ENCODE results near the gene KDF1.
"Not testable (repeated sequence)": the region's sequence is repeated elsewhere in the genome, so short reads cannot be mapped to it uniquely, and the experiment has no call there.

The KDF1 gene

DNA sequence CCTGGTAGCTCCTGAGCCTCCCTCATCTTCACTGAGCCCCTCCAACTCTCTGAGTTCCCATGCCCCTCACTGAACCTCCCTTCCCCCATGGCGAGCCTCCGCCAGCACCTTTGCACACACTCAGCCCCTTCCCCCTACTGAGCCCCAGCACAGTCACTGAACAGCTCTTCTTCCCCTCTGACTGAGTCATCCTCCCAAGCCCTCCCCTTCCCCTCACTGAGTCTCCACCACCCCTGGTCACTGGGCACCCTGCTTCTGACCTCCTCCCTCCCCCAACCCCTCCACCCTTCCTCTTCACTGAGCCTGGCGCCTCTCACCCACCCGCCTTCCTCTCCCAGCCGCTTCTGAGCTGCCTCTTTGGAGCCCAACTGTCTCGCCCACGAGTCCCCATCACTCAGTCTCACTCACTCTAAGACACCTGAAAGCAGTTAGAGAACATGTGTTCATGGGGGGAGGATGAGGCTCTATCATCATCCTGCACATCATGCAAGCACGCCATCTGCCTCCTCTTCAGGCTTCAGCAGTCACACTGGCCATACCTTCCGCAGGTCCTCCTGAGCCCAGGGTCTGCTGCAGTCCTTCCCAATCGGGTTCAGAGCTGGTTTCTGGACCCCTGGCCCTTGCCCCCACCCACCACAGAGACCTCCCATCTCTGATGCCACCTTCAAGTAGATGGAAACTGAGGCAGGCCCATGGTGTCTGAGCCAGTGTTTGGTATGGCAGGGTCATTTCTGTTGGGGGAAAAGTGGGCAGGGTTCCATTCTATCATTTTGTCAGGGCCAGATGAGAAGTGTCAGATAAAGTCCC is 31.2 kb upstream of the KDF1 start:
- Histone ChIP-seq H3K9me3 (ENCODE audit: insufficient read depth, low read length) (no peaks in the 10 kb centered on the region), H3K9ac (ENCODE audit: insufficient read length, low read depth) (peak overlapping the region; percentile 15), H3K27me3 (ENCODE audit: insufficient read depth, insufficient read length) (no peaks in the 10 kb centered on the region), H3K4me3 (ENCODE audit: insufficient read length, low read depth) (no peak overlapping the region), H3K36me3 (ENCODE audit: insufficient read depth, insufficient read length, low read length) (peaks cover 17% of the 10 kb centered on the region), H3K4me1 (ENCODE audit: insufficient read depth, insufficient read length) (peaks cover 23% of the 10 kb centered on the region)
- DNase-seq (ENCODE audit: low read depth, low spot score) = no peak
- TF ChIP-seq ZNF274 (IDR thresholded peaks at IDR 0.05; ENCODE audit: low read depth, low read length) = no peak
- no peak for TF ChIP-seq YY1 (IDR thresholded peaks at IDR 0.05; ENCODE audit: insufficient read depth, insufficient read length)
- no peak for TF ChIP-seq SUZ12 (IDR thresholded peaks at IDR 0.05; ENCODE audit: extremely low read depth, insufficient read depth, insufficient read length)

GRCh38 chr1:26989403-26990109 is 29.3 kb upstream of the KDF1 start:
- H3K27me3 ChIP-seq (ENCODE audit: insufficient read depth, insufficient read length); H3K4me3 ChIP-seq (ENCODE audit: insufficient read length, low read depth); DNase-seq (ENCODE audit: low read depth, low spot score): not testable (repeated sequence)

GRCh38 chr1:26986658-26987057 is 26.4 kb upstream of the KDF1 start:
- no peaks in the 10 kb centered on the region for H3K27me3 ChIP-seq (ENCODE audit: insufficient read depth, insufficient read length)
- H3K4me1 ChIP-seq (ENCODE audit: insufficient read depth, insufficient read length) = peaks cover 7% of the 10 kb centered on the region
- H3K9ac ChIP-seq (ENCODE audit: insufficient read length, low read depth) = no peak overlapping the region
- H3K36me3 ChIP-seq (ENCODE audit: insufficient read depth, insufficient read length, low read length) = no peaks in the 10 kb centered on the region
- no peak for TF ChIP-seq ZNF274 (IDR thresholded peaks at IDR 0.05; ENCODE audit: low read depth, low read length)
- TF ChIP-seq SUZ12 (IDR thresholded peaks at IDR 0.05; ENCODE audit: extremely low read depth, insufficient read depth, insufficient read length) = no peak
- no peak for TF ChIP-seq YY1 (IDR thresholded peaks at IDR 0.05; ENCODE audit: insufficient read depth, insufficient read length)
- no peak for DNase-seq (ENCODE audit: low read depth, low spot score)
- no peaks in the 10 kb centered on the region for H3K9me3 ChIP-seq (ENCODE audit: insufficient read depth, low read length)
- no peak overlapping the region for H3K4me3 ChIP-seq (ENCODE audit: insufficient read length, low read depth)

More at GRCh38 chr1:26989403-26990109, 29.3 kb upstream of the KDF1 start:
- H3K36me3 ChIP-seq (ENCODE audit: insufficient read depth, insufficient read length, low read length); H3K9me3 ChIP-seq (ENCODE audit: insufficient read depth, low read length); H3K4me1 ChIP-seq (ENCODE audit: insufficient read depth, insufficient read length); H3K9ac ChIP-seq (ENCODE audit: insufficient read length, low read depth): not testable (repeated sequence)

GRCh38 chr1:26984291-26984690 is 24.0 kb upstream of the KDF1 start:
- H3K4me1 ChIP-seq (ENCODE audit: insufficient read depth, insufficient read length) = no peaks in the 10 kb centered on the region
- H3K27me3 ChIP-seq (ENCODE audit: insufficient read depth, insufficient read length) = no peaks in the 10 kb centered on the region
- no peak for TF ChIP-seq YY1 (IDR thresholded peaks at IDR 0.05; ENCODE audit: insufficient read depth, insufficient read length)
- TF ChIP-seq SUZ12 (IDR thresholded peaks at IDR 0.05; ENCODE audit: extremely low read depth, insufficient read depth, insufficient read length) = no peak
- TF ChIP-seq ZNF274 (IDR thresholded peaks at IDR 0.05; ENCODE audit: low read depth, low read length) = no peak
- DNase-seq (ENCODE audit: low read depth, low spot score) = no peak
- H3K9me3 ChIP-seq (ENCODE audit: insufficient read depth, low read length) = no peaks in the 10 kb centered on the region
- no peak overlapping the region for H3K4me3 ChIP-seq (ENCODE audit: insufficient read length, low read depth)
- no peak overlapping the region for H3K9ac ChIP-seq (ENCODE audit: insufficient read length, low read depth)
- no peaks in the 10 kb centered on the region for H3K36me3 ChIP-seq (ENCODE audit: insufficient read depth, insufficient read length, low read length)

- H3K4me1 ChIP-seq (ENCODE audit: insufficient read depth, insufficient read length) = no peaks in the 10 kb centered on the region
- no peak for TF ChIP-seq YY1 (IDR thresholded peaks at IDR 0.05; ENCODE audit: insufficient read depth, insufficient read length)
- no peak for TF ChIP-seq ZNF274 (IDR thresholded peaks at IDR 0.05; ENCODE audit: low read depth, low read length)
- TF ChIP-seq SUZ12 (IDR thresholded peaks at IDR 0.05; ENCODE audit: extremely low read depth, insufficient read depth, insufficient read length) = no peak
- no peak overlapping the region for H3K4me3 ChIP-seq (ENCODE audit: insufficient read length, low read depth)
- H3K27me3 ChIP-seq (ENCODE audit: insufficient read depth, insufficient read length) = no peaks in the 10 kb centered on the region
- no peak overlapping the region for H3K9ac ChIP-seq (ENCODE audit: insufficient read length, low read depth)
- H3K36me3 ChIP-seq (ENCODE audit: insufficient read depth, insufficient read length, low read length) = no peaks in the 10 kb centered on the region
- H3K9me3 ChIP-seq (ENCODE audit: insufficient read depth, low read length) = no peaks in the 10 kb centered on the region
- DNase-seq (ENCODE audit: low read depth, low spot score) = no peak
These were observed 23.6 kb upstream of the KDF1 start for GRCh38 chr1:26983863-26984262.

GRCh38 chr1:26981146-26981846 is 21.0 kb upstream of the KDF1 start:
- H3K36me3 ChIP-seq (ENCODE audit: insufficient read depth, insufficient read length, low read length) = no peaks in the 10 kb centered on the region
- TF ChIP-seq YY1 (IDR thresholded peaks at IDR 0.05; ENCODE audit: insufficient read depth, insufficient read length) (no peak), SUZ12 (IDR thresholded peaks at IDR 0.05; ENCODE audit: extremely low read depth, insufficient read depth, insufficient read length) (no peak), ZNF274 (IDR thresholded peaks at IDR 0.05; ENCODE audit: low read depth, low read length) (no peak)
- H3K27me3 ChIP-seq (ENCODE audit: insufficient read depth, insufficient read length) = no peaks in the 10 kb centered on the region
- H3K4me1 ChIP-seq (ENCODE audit: insufficient read depth, insufficient read length) = no peaks in the 10 kb centered on the region
- DNase-seq (ENCODE audit: low read depth, low spot score) = no peak
- H3K4me3 ChIP-seq (ENCODE audit: insufficient read length, low read depth) = no peak overlapping the region
- no peak overlapping the region for H3K9ac ChIP-seq (ENCODE audit: insufficient read length, low read depth)
- H3K9me3 ChIP-seq (ENCODE audit: insufficient read depth, low read length) = no peaks in the 10 kb centered on the region

- H3K9me3 ChIP-seq (ENCODE audit: insufficient read depth, low read length) = no peaks in the 10 kb centered on the region
- no peak overlapping the region for H3K4me3 ChIP-seq (ENCODE audit: insufficient read length, low read depth)
- H3K27me3 ChIP-seq (ENCODE audit: insufficient read depth, insufficient read length) = no peaks in the 10 kb centered on the region
- H3K9ac ChIP-seq (ENCODE audit: insufficient read length, low read depth) = no peak overlapping the region
- no peak for DNase-seq (ENCODE audit: low read depth, low spot score)
- TF ChIP-seq YY1 (IDR thresholded peaks at IDR 0.05; ENCODE audit: insufficient read depth, insufficient read length) = no peak
- no peak for TF ChIP-seq SUZ12 (IDR thresholded peaks at IDR 0.05; ENCODE audit: extremely low read depth, insufficient read depth, insufficient read length)
- TF ChIP-seq ZNF274 (IDR thresholded peaks at IDR 0.05; ENCODE audit: low read depth, low read length) = no peak
- no peaks in the 10 kb centered on the region for H3K4me1 ChIP-seq (ENCODE audit: insufficient read depth, insufficient read length)
- H3K36me3 ChIP-seq (ENCODE audit: insufficient read depth, insufficient read length, low read length) = no peaks in the 10 kb centered on the region
These were observed 18.6 kb upstream of the KDF1 start for GRCh38 chr1:26978901-26979300.
